ENCODE results near the gene KDM8. TPM values are rescaled to one million over a fixed set of nuclear protein-coding genes. Genes with fewer than 3 reads are reported as not detected.
"Not testable (repeated sequence)": the region's sequence is repeated elsewhere in the genome, so short reads cannot be mapped to it uniquely, and the experiment has no call there.

KDM8 gene
- total RNA-seq, 2 experiments from 2014 or later = 9.9 to 12.2 TPM

GRCh38 chr16:27199736-27200135 lies 3.6 kb upstream of the KDM8 start:
- peaks cover 9% of the 10 kb centered on the region for H3K36me3 Mint-ChIP-seq
- peaks cover 64% of the 10 kb centered on the region for H3K4me1 Mint-ChIP-seq
- H3K4me3 Mint-ChIP-seq = no peak overlapping the region
- no peak for DNase-seq
- H3K27ac Mint-ChIP-seq = peak overlapping the region; percentile 82
- peaks cover 19% of the 10 kb centered on the region for H3K9me3 Mint-ChIP-seq
- H3K27me3 Mint-ChIP-seq = no peaks in the 10 kb centered on the region

DNA sequence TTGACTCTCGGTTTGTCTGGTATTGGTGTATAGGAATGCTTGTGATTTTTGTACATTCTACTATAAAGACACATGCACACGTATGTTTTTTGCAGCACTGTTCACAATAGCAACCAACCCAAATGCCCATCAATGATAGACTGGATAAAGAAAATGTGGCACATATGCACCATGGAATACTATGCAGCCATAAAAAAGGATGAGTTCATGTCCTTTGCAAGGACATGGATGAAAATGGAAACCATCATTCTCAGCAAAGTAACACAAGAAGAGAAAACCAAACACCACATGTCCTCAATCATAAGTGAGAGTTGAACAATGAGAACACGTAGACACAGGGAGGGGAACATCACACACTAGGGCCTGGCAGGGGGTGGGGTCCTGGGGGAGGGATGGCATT lies 2.4 kb upstream of the KDM8 start:
- Mint-ChIP-seq H3K4me3 (peak overlapping the region; percentile 13), H3K9me3 (peaks cover 10% of the 10 kb centered on the region), H3K4me1 (peaks cover 57% of the 10 kb centered on the region), H3K27ac (peak overlapping the region; percentile 82)
- H3K27me3 Mint-ChIP-seq, H3K36me3 Mint-ChIP-seq, DNase-seq: not testable (repeated sequence)

GRCh38 chr16:27202923-27203506 lies 311 bp upstream of the KDM8 start:
- Mint-ChIP-seq H3K9me3 (peaks cover 10% of the 10 kb centered on the region), H3K4me1 (peaks cover 45% of the 10 kb centered on the region), H3K36me3 (peaks cover 7% of the 10 kb centered on the region), H3K4me3 (peak overlapping the region; percentile 92), H3K27ac (peak overlapping the region; percentile 100), H3K27me3 (no peaks in the 10 kb centered on the region)
- peak; percentile 90 for DNase-seq

DNA sequence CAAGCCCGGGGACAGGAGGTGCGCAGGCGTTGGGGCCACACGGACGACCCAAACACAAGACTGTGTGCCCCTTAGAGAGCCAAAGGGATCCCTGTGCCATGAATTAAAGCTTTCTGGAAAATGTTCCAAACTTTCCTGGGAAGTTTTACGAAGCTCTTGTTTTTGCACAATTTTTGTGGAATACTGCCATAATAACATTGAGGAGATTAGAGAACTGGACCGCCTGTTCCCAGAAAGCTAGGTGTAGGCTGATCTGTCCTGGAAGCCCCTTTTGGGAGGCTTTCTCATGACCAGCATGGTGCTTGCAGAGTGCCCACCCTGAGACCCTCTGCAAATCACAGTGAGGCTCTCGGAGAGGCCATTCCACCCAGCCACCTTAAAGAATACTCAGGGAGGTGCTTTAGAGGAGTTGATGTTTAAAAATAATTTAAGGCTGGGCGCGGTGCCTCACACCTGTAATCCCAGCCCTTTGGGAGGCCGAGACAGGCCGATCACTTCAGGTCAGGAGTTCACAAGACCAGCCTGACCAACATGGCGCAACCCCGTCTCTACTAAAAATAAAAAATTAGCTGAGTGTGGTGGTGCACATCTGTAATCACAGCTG lies 1.1 kb downstream of the KDM8 start:
- peaks cover 34% of the 10 kb centered on the region for H3K4me1 Mint-ChIP-seq
- H3K9me3 Mint-ChIP-seq = peaks cover 6% of the 10 kb centered on the region
- H3K36me3 Mint-ChIP-seq = peaks cover 7% of the 10 kb centered on the region

DNA sequence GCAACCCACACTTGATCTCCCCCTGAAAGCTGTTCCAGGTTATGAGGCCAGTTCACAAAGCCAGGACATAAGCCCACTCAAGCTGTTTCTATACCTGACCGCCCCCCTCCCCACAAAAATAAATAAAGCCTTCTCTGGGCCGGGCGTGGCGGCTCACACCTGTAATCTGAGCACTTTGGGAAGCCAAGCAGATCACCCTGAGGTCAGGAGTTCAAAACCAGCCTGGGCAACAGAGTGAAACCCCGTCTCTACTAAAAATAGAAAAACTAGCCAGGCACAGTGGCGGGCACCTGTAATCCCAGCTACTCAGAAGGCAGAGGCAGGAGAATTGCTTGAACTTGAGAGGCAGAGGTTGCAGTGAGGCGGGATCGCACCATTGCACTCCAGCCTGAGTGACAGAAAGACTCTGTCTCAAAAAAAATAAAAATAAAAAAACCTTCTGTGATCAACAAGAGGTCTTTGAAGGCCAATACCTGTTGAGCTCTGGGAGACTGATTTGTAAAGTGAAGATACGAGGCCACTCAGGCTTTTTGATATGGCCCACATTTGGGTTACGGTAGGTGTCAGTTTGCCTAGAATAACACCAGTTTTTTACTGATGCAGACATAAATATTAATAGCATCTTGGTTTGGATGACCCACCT lies 2.2 kb downstream of the KDM8 start:
- Mint-ChIP-seq H3K27ac (no peak overlapping the region), H3K36me3 (peaks cover 11% of the 10 kb centered on the region)

More for the DNA sequence above, 1.1 kb downstream of the KDM8 start:
- peak overlapping the region; percentile 100 for H3K27ac Mint-ChIP-seq
- no peaks in the 10 kb centered on the region for H3K27me3 Mint-ChIP-seq
- peak overlapping the region; percentile 92 for H3K4me3 Mint-ChIP-seq
- DNase-seq = no peak

GRCh38 chr16:27207121-27207520 lies 3.8 kb downstream of the KDM8 start:
- peaks cover 14% of the 10 kb centered on the region for H3K36me3 Mint-ChIP-seq
- H3K27me3 Mint-ChIP-seq, H3K9me3 Mint-ChIP-seq, H3K27ac Mint-ChIP-seq, H3K4me3 Mint-ChIP-seq, DNase-seq: not testable (repeated sequence)
- H3K4me1 Mint-ChIP-seq = peaks cover 23% of the 10 kb centered on the region

More for the DNA sequence above, 2.2 kb downstream of the KDM8 start:
- H3K27me3 Mint-ChIP-seq = no peaks in the 10 kb centered on the region
- no peak for DNase-seq
- H3K4me1 Mint-ChIP-seq = peaks cover 25% of the 10 kb centered on the region
- no peak overlapping the region for H3K4me3 Mint-ChIP-seq
- H3K9me3 Mint-ChIP-seq = peaks cover 5% of the 10 kb centered on the region

DNA sequence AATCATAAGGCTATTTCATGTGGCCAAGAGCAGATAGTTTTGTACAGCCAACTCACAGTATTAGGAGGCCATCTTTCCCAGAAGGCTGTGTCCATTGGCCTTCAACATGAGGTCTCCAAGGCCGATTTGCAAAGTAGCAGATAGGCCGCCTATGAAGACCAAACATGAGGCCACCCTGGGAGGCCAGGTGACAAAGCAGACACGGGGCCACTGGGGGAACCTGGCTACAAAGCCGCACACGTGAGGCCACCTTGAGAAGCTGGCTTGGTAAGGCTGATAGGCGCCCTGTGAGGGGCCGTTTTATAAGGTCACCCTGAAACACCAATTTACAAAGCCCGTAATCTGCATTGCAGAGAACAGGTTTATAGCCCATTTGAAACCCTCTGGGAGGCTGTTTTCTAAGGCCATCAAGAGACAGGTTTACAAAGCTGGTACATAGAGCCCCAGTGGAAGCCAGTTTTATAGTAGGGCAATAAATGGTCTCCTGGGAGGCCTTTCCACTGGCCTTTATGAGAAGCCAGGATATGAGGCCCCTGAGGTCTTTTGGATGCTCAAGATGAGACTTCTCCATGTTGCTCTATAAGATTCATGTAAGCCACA lies 4.9 kb downstream of the KDM8 start:
- no peaks in the 10 kb centered on the region for H3K27me3 Mint-ChIP-seq
- no peak for DNase-seq
- H3K4me3 Mint-ChIP-seq = no peak overlapping the region
- H3K36me3 Mint-ChIP-seq = peaks cover 18% of the 10 kb centered on the region
- peaks cover 13% of the 10 kb centered on the region for H3K4me1 Mint-ChIP-seq
- H3K9me3 Mint-ChIP-seq = no peaks in the 10 kb centered on the region
- H3K27ac Mint-ChIP-seq = no peak overlapping the region

DNA sequence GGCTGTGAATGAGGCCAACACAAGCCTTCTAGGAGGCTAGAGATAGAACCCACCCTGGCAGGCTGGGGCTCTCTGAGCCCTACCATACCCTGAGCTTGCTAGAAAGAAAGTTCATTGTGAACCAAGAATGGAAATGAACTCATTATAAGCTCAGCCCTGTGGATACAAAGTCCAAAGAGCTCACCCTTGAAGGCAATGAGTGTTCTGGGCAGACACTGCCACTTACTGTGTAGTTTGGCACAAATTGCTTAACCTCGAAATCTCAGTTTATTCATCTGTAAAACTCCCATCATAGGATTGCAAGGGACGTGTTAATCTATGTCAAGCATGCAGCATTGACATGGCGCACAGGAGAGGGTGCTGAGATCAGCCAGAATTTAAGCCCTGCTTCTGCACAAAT lies 5.5 kb downstream of the KDM8 start:
- no peak overlapping the region for H3K4me3 Mint-ChIP-seq
- no peak for DNase-seq
- H3K36me3 Mint-ChIP-seq = peaks cover 16% of the 10 kb centered on the region
- H3K27me3 Mint-ChIP-seq = no peaks in the 10 kb centered on the region
- H3K4me1 Mint-ChIP-seq = peaks cover 12% of the 10 kb centered on the region
- no peak overlapping the region for H3K27ac Mint-ChIP-seq
- no peaks in the 10 kb centered on the region for H3K9me3 Mint-ChIP-seq

GRCh38 chr16:27209591-27209990 lies 6.3 kb downstream of the KDM8 start:
- Mint-ChIP-seq H3K4me3 (no peak overlapping the region), H3K9me3 (no peaks in the 10 kb centered on the region), H3K27ac (no peak overlapping the region), H3K36me3 (peaks cover 10% of the 10 kb centered on the region), H3K27me3 (no peaks in the 10 kb centered on the region), H3K4me1 (peaks cover 7% of the 10 kb centered on the region)
- DNase-seq = no peak

- no peak for DNase-seq
These were observed 6.8 kb downstream of the KDM8 start for GRCh38 chr16:27210174-27210573.

DNA sequence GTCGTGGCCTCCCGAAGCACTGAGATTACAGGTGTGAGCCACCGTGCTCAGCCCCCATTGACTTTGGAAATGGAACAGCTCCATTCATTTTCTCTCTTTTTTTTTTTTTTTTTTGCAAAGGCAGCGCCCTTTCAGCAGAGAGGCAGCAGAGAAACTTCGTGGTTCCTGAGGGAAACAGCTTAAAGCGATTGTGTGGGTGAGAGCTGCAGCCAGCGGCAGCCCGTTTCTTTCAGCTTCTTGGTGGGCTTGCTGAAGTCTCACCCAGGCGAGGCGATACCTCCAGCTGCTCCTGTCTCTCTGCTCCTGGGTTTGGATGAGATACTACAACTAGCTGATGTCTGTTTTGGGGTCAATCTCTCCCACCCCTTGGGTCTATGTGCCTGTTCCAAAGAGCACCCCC lies 7.7 kb downstream of the KDM8 start:
- Mint-ChIP-seq H3K9me3 (no peaks in the 10 kb centered on the region), H3K36me3 (peaks cover 10% of the 10 kb centered on the region), H3K27me3 (no peaks in the 10 kb centered on the region), H3K4me3 (no peak overlapping the region), H3K4me1 (peaks cover 7% of the 10 kb centered on the region), H3K27ac (peak overlapping the region; percentile 63)
- DNase-seq = no peak

More at GRCh38 chr16:27210174-27210573, 6.8 kb downstream of the KDM8 start:
- no peak overlapping the region for H3K27ac Mint-ChIP-seq
- H3K27me3 Mint-ChIP-seq = no peaks in the 10 kb centered on the region
- H3K36me3 Mint-ChIP-seq = peaks cover 10% of the 10 kb centered on the region
- no peaks in the 10 kb centered on the region for H3K9me3 Mint-ChIP-seq
- no peak overlapping the region for H3K4me3 Mint-ChIP-seq
- H3K4me1 Mint-ChIP-seq = peaks cover 7% of the 10 kb centered on the region

- Mint-ChIP-seq H3K9me3 (no peaks in the 10 kb centered on the region), H3K4me1 (peaks cover 7% of the 10 kb centered on the region), H3K4me3 (no peak overlapping the region), H3K36me3 (peaks cover 10% of the 10 kb centered on the region), H3K27me3 (no peaks in the 10 kb centered on the region), H3K27ac (no peak overlapping the region)
- no peak for DNase-seq
These were observed 11.0 kb downstream of the KDM8 start for GRCh38 chr16:27214084-27214961.

GRCh38 chr16:27215660-27216059 lies 12.3 kb downstream of the KDM8 start:
- H3K27me3 Mint-ChIP-seq = no peaks in the 10 kb centered on the region
- DNase-seq = no peak
- peaks cover 6% of the 10 kb centered on the region for H3K36me3 Mint-ChIP-seq
- H3K27ac Mint-ChIP-seq = peak overlapping the region; percentile 7
- H3K4me3 Mint-ChIP-seq = no peak overlapping the region
- peaks cover 6% of the 10 kb centered on the region for H3K4me1 Mint-ChIP-seq
- H3K9me3 Mint-ChIP-seq = no peaks in the 10 kb centered on the region

- peaks cover 6% of the 10 kb centered on the region for H3K36me3 Mint-ChIP-seq
- H3K27ac Mint-ChIP-seq = no peak overlapping the region
- H3K4me3 Mint-ChIP-seq = no peak overlapping the region
- no peaks in the 10 kb centered on the region for H3K9me3 Mint-ChIP-seq
- DNase-seq = no peak
- H3K4me1 Mint-ChIP-seq = no peaks in the 10 kb centered on the region
- H3K27me3 Mint-ChIP-seq = no peaks in the 10 kb centered on the region
These were observed 13.1 kb downstream of the KDM8 start for GRCh38 chr16:27216297-27216885.

Data from activated naive CD8-positive, alpha-beta T cell treated with anti-CD3 and anti-CD28 coated beads for 36 hours (primary cell).